AG04449 (cell line): ENCODE measurements around the gene SREK1IP1.

Experiments
- CTCF ChIA-PET: fragments of 350-600 bp; formaldehyde crosslinking; extraction: SDS; loops from one replicate; lab custom pipeline; 2021; ENCODE audit warnings: antibody characterized with exemption; lab: Yijun Ruan, JAX
- POLR2A ChIA-PET: fragments of 400-600, 350-600 bp; formaldehyde crosslinking; extraction: SDS; loops from one replicate; lab custom pipeline; 2020; ENCODE audit warnings: antibody characterized with exemption, inconsistent platforms; lab: Yijun Ruan, JAX
- DNase-seq: peaks from one replicate; pipeline ENCODE4 v3.0.0-alpha.2; 2010; ENCODE audit warnings: low read depth, low spot score
- H3K4me3 ChIP-seq: 2 replicates; pipeline ENCODE4 v1.5.1; 2011; ENCODE audit warnings: low read depth, mild to moderate bottlenecking, control low read depth, low read length
- CTCF ChIP-seq: IDR thresholded peaks from one replicate; pipeline ENCODE4 v1.5.1; 2011; ENCODE audit warnings: mild to moderate bottlenecking, moderate library complexity, low read length, control low read depth, inconsistent platforms; ENCODE audit not compliant: insufficient read depth; ENCODE audit errors: missing control alignments

Gene SREK1IP1

GRCh38 chr5:64670277-64670676 is 98.2 kb downstream of the SREK1IP1 start:
- no peak for DNase-seq
- CTCF ChIA-PET = interaction anchor here (0.7 to 1.9 kb wide), 2 partner anchors 22 to 35 kb away, joined by 3 to 6 read pairs; no protein-coding TSS in a partner anchor
- POLR2A ChIA-PET = no interaction called here
- H3K4me3 ChIP-seq = no peak overlapping the region
- TF ChIP-seq CTCF = no peak
